ENCODE data around the gene MPEG1. TPM values are rescaled to one million over a fixed set of nuclear protein-coding genes. Genes with fewer than 3 reads are reported as not detected.

MPEG1 gene
- total and polyA plus RNA-seq, 2 of the 4 experiments (the other 2 are of a cell fraction), result not detected

GRCh38 chr11:59216641-59217564 is 4.2 kb upstream of the MPEG1 start:
- no peaks in the 10 kb centered on the region for H4K20me1 ChIP-seq (ENCODE audit: insufficient read depth, low read length)
- H3K9ac ChIP-seq (ENCODE audit: low read depth, low read length), result no peak overlapping the region
- H2AK5ac ChIP-seq (ENCODE audit: low read depth, low read length), result no peak overlapping the region
- H2AK9ac ChIP-seq (replicated peaks; ENCODE audit: low read depth, low read length, poor library complexity), result no peak overlapping the region
- no peak overlapping the region for H3K4ac ChIP-seq (ENCODE audit: low read depth, low read length)
- H3K56ac ChIP-seq (ENCODE audit: extremely low read depth, insufficient read depth, low read length), result no peak overlapping the region
- peak overlapping the region; percentile 48; the same call in 1 of the 2 replicates for H3K4me2 ChIP-seq (ENCODE audit: low read depth, low read length)
- peak overlapping the region; percentile 2 for H3K18ac ChIP-seq (ENCODE audit: low read depth, low read length)
- POLR2A ChIA-PET (ENCODE audit: unreplicated experiment), result no interaction called here
- peak overlapping the region; percentile 50 for H2BK20ac ChIP-seq (ENCODE audit: low read depth, low read length)
- ATAC-seq (ENCODE audit: low read depth) (no peak), DNase-seq (peak; percentile 67)
- H4K8ac ChIP-seq (ENCODE audit: low read depth in 2 of 2, low read length in 2 of 2), result peak overlapping the region; percentile 10 to 53; a peak in 2 of 4 replicates
- 56% methylated on average over 3 of the region's 9 CpGs; no CpG with 5 or more reads in 1 of the 2 experiments for WGBS, 2 experiments (ENCODE audit: extremely low coverage in 2 of 2, insufficient read length in 1 of 2)
- peak overlapping the region; percentile 3 for H2AFZ ChIP-seq (replicated peaks; ENCODE audit: low read length, poor library complexity)
- no peak overlapping the region for H3K27ac ChIP-seq (ENCODE audit: insufficient read depth, low read length)
- dilution Hi-C loops (cut with HindIII; ENCODE audit: low sequenced_read_pairs, unreplicated experiment) (no loop called here), in situ Hi-C loops (cut with MboI; ENCODE audit: low sequenced_read_pairs) (no loop called here), intact Hi-C loops (cut with micrococcal nuclease) (no loop called here)
- no peak for TF ChIP-seq MAFK (IDR thresholded peaks at IDR 0.05; ENCODE audit: low read depth, low read length)
- no peak for TF ChIP-seq RCOR1 (IDR thresholded peaks at IDR 0.05; ENCODE audit: insufficient replicate concordance, low read length)
- TF ChIP-seq RAD21 (IDR thresholded peaks at IDR 0.05; ENCODE audit: low read length), result no peak
- no peak for TF ChIP-seq CEBPB (IDR thresholded peaks at IDR 0.05; ENCODE audit: low read depth, low read length)
- TF ChIP-seq NFE2L2 (IDR thresholded peaks at IDR 0.05; ENCODE audit: low read depth, low read length), result no peak
- no peak for TF ChIP-seq CHD1 (IDR thresholded peaks at IDR 0.05; ENCODE audit: low read depth, low read length)
- TF ChIP-seq BHLHE40 (IDR thresholded peaks at IDR 0.05; ENCODE audit: low read depth, low read length), result peak; percentile 80
- peaks cover 11% of the 10 kb centered on the region for H3K9me1 ChIP-seq (ENCODE audit: insufficient read depth, low read length)
- H3K4me3 ChIP-seq (ENCODE audit: insufficient read depth, low read depth, low read length), result no peak overlapping the region
- BruUV-seq (replicated peaks), result no TSS peak
- CTCF ChIA-PET, result no interaction called here
- H2BK5ac ChIP-seq (ENCODE audit: low read depth, low read length, poor library complexity, severe bottlenecking), result no peak overlapping the region
- no peaks in the 10 kb centered on the region for H3K79me1 ChIP-seq (ENCODE audit: low read depth in 1 of 2, low read length in 2 of 2)
- H2BK120ac ChIP-seq (ENCODE audit: low read depth, low read length), result peak overlapping the region; percentile 70; the same call in 1 of the 2 replicates
- peak overlapping the region; percentile 38; the same call in 1 of the 2 replicates for H3K14ac ChIP-seq (replicated peaks; ENCODE audit: low read depth, low read length)
- peaks cover 12% of the 10 kb centered on the region for H3K27me3 ChIP-seq (ENCODE audit: control insufficient read depth, insufficient read depth, low read length)
- H4K91ac ChIP-seq (ENCODE audit: insufficient read depth, low read depth, low read length), result no peak overlapping the region
- H3K36me3 ChIP-seq (ENCODE audit: control insufficient read depth, insufficient read depth, low read length), result no peaks in the 10 kb centered on the region
- 0 out of 3 replicates have a peak overlapping the region, but pooled peaks have one; percentile 4 for H2BK15ac ChIP-seq (ENCODE audit: low read depth, low read length)
- H3K4me1 ChIP-seq (ENCODE audit: control insufficient read depth, insufficient read depth, low read length), result peaks cover 18% of the 10 kb centered on the region
- H4K5ac ChIP-seq (ENCODE audit: low read depth, low read length), result no peak overlapping the region; the same call in 1 of the 2 replicates
- H3K23ac ChIP-seq (ENCODE audit: low read depth, low read length), result peak overlapping the region; percentile 29
- no peaks in the 10 kb centered on the region for H3K9me3 ChIP-seq (ENCODE audit: control insufficient read depth, insufficient read depth, low read length)
